Type B pancreatic cell (in vitro differentiated cells): ENCODE results near the gene RFT1. TPM values are rescaled to one million over a fixed set of nuclear protein-coding genes. Genes with fewer than 3 reads are reported as not detected.
"Not testable (repeated sequence)": the region's sequence is repeated elsewhere in the genome, so short reads cannot be mapped to it uniquely, and the experiment has no call there.

Experiments
- DNase-seq: peaks from one replicate; pipeline ENCODE4 v3.0.0; 2021; ENCODE audit warnings: mixed read lengths; ENCODE audit not compliant: unreplicated experiment; ENCODE audit errors: extremely low spot score
- H3K27ac Mint-ChIP-seq: 2 replicates; pipeline ENCODE4 v1.8.0; 2021; ENCODE audit warnings: mild to moderate bottlenecking, mixed read lengths
- H3K27me3 Mint-ChIP-seq: 2 replicates; pipeline ENCODE4 v1.8.0; 2021; ENCODE audit warnings: mixed read lengths
- H3K36me3 Mint-ChIP-seq: 2 replicates; pipeline ENCODE4 v1.8.0; 2021; ENCODE audit warnings: mixed read lengths
- H3K4me1 Mint-ChIP-seq: one replicate; pipeline ENCODE4 v1.8.0; 2021; ENCODE audit warnings: mixed read lengths; ENCODE audit not compliant: unreplicated experiment
- H3K4me3 Mint-ChIP-seq: 2 replicates; pipeline ENCODE4 v1.8.0; 2021; ENCODE audit warnings: mild to moderate bottlenecking, mixed read lengths
- H3K9me3 Mint-ChIP-seq: 2 replicates; pipeline ENCODE4 v1.8.0; 2021; ENCODE audit warnings: mixed read lengths
- total RNA-seq: library from RNA; stranded (reverse); gene quantifications from 2 replicates; pipeline ENCODE4 v1.2.1, GENCODE V29; 2021; ENCODE audit warnings: low replicate concordance
- TF ChIP-seq, protein P1 (sequence below): fragments of 200-600 bp; sonication (generic); conservative IDR thresholded peaks from 2 replicates; pipeline ENCODE4 v1.5.0; 2021; ENCODE audit warnings: antibody characterized with exemption, mild to moderate bottlenecking

RFT1 gene
- total RNA-seq, 1 donor from 2014 or later: 31.0 TPM

DNA sequence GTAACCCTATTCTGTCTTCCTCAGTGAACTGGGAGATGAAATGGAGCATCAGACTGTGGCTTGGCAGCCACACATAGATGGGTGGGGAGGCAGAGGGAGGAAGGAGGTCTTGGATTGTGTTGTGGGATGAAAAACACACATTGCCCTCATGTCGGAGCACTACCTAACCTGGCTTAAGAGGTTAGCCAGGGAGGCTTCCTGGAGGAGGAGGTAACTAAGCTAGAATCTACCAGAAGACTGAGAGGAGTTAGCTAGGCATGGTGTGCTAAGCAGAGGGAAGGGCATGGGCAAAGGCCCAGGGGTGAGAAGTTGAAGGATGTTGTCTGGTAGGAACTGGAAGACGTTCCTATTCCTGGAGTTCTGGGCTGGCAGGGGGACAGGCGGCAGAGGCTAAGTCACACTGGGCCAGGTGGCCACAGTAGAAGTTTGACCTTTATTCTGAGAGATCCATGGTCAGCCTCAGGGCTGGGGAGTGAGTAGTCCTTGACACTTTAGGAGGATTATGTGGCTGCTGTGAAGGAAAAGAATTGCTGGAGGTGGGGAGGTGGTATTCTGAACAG is 23.1 kb upstream of the RFT1 start:
- H3K9me3 Mint-ChIP-seq: no peaks in the 10 kb centered on the region
- no peaks in the 10 kb centered on the region for H3K36me3 Mint-ChIP-seq
- peaks cover 14% of the 10 kb centered on the region for H3K4me1 Mint-ChIP-seq
- peak overlapping the region; percentile 21 for H3K4me3 Mint-ChIP-seq
- H3K27me3 Mint-ChIP-seq: peaks cover 14% of the 10 kb centered on the region
- no peak for DNase-seq
- no peak overlapping the region for H3K27ac Mint-ChIP-seq
- TF ChIP-seq, protein P1, sequence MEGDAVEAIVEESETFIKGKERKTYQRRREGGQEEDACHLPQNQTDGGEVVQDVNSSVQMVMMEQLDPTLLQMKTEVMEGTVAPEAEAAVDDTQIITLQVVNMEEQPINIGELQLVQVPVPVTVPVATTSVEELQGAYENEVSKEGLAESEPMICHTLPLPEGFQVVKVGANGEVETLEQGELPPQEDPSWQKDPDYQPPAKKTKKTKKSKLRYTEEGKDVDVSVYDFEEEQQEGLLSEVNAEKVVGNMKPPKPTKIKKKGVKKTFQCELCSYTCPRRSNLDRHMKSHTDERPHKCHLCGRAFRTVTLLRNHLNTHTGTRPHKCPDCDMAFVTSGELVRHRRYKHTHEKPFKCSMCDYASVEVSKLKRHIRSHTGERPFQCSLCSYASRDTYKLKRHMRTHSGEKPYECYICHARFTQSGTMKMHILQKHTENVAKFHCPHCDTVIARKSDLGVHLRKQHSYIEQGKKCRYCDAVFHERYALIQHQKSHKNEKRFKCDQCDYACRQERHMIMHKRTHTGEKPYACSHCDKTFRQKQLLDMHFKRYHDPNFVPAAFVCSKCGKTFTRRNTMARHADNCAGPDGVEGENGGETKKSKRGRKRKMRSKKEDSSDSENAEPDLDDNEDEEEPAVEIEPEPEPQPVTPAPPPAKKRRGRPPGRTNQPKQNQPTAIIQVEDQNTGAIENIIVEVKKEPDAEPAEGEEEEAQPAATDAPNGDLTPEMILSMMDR: no peak

DNA sequence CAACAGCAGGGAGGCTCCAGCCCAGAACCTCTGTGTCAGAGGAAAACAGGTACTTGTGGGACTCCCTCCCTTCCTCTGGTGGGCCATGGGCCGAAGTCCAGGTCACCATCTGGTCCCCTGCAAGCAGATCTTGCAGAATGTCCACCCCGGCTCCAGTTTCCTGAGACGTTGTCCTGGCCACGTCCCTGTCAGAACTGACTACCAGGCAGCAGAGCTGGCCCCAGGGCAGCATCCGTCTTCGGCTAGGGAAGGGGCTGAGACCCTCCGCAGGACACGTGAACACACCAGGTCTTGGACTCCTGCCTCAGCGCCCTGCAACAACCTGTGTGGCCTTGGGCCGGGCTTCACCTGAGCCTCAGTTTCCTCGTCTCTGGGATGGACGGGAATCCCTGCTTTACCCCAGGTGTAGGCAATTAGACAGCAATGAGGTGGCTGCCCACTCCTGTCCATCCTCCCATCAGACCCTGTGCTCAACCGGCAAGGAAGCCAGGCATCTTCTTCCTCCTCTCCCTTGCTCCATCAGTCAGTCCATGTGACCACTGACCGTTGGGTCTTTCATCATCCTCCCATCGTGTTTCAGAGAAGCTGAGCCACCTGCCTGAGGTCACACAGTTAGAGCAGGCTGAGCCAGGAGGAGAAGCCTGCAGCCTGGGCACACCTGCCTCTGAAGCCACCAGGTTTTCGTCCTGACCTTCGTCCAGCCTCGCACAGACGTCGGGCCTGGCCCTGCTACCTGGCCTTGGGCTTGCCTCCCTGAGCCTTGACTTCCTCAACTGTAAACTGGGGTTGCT is 21.8 kb upstream of the RFT1 start:
- Mint-ChIP-seq H3K9me3 (no peaks in the 10 kb centered on the region), H3K36me3 (no peaks in the 10 kb centered on the region), H3K27me3 (peaks cover 6% of the 10 kb centered on the region), H3K27ac (no peak overlapping the region), H3K4me3 (no peak overlapping the region), H3K4me1 (peaks cover 10% of the 10 kb centered on the region)
- TF ChIP-seq, protein P1: no peak
- DNase-seq: no peak

DNA sequence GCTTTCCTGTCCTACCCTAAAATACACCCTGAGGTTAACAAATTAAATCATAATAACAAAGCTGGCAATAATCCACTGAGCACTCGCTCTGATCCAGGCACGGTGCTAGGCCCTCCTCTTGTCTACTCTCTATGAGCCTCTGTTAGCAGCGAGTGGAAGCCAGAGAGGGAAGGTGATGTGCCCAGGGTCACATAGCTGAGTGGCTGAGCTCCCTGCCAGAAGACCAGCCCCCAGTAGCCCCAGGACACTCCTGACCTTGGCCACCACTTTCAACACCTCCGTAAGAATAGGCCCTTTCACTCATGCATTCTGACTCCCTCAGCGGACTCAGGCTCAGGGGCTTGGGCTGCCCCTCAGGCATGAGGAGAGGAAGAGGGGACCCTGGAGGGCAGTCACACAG is 21.2 kb upstream of the RFT1 start:
- no peak overlapping the region for H3K4me3 Mint-ChIP-seq
- TF ChIP-seq, protein P1: no peak
- H3K27me3 Mint-ChIP-seq: peaks cover 6% of the 10 kb centered on the region
- no peaks in the 10 kb centered on the region for H3K36me3 Mint-ChIP-seq
- no peak overlapping the region for H3K27ac Mint-ChIP-seq
- no peak for DNase-seq
- peaks cover 14% of the 10 kb centered on the region for H3K4me1 Mint-ChIP-seq
- no peaks in the 10 kb centered on the region for H3K9me3 Mint-ChIP-seq

DNA sequence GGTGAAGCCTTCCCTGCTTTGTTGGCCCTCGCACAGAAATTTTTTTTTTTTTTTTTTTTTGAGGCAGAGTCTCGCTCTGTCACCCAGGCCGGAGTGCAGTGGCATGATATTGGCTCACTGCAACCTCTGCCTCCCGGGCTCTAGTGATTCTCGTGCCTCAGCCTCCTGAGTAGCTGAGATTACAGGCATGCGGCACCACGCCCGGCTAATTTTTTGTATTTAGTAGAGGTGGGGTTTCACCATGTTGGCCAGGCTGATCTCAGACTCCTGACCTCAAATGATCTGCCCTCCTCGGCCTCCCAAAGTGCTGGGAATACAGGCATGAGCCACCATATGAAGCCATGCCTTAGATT is 20.8 kb upstream of the RFT1 start:
- not testable (repeated sequence) for H3K27ac Mint-ChIP-seq, H3K4me3 Mint-ChIP-seq, H3K9me3 Mint-ChIP-seq, H3K27me3 Mint-ChIP-seq, DNase-seq, H3K36me3 Mint-ChIP-seq
- H3K4me1 Mint-ChIP-seq: peaks cover 14% of the 10 kb centered on the region

DNA sequence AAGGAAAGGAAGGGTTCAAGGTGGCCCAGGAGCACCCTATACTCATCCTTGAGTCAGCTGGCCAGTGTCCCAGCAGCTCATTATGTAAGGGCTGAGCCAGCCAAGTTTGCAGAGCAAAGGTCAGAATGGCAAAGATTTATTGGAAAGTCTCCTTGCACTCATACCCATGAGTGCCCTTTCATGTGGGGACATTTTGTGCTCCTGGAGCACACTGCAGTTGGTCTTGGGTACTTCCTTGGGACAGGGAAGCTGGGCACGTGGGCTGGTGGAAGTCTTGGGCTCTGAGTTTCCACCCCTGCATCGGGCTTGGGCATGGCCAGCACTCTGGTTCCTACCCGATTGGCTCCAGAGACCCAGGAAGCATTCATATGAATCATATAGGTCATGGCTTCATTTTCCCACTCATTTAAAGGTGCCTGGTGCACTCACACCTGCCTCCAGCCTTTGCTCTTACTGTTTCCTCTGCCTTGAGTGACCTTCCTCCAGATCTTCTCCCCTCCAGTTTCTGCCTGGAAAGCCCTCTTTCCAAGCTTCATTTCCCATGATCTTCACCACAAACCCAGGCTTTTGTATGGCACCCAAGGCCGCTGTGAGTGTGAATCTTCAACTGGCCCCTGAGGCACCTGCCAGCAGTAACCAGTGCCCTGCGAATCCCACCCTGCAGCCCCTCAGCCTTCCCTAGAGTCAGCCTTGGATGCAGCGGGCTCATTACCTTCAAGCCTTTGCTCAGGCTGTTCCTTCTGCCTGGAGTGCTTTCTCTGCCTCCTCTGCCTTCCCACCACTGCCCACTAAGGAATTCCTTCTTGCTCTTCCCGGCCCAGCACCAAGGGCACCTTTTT is 20.2 kb upstream of the RFT1 start:
- TF ChIP-seq, protein P1: no peak
- Mint-ChIP-seq H3K9me3 (no peaks in the 10 kb centered on the region), H3K36me3 (no peaks in the 10 kb centered on the region), H3K27me3 (peaks cover 3% of the 10 kb centered on the region), H3K4me1 (peaks cover 10% of the 10 kb centered on the region), H3K27ac (no peak overlapping the region), H3K4me3 (no peak overlapping the region)
- no peak for DNase-seq

DNA sequence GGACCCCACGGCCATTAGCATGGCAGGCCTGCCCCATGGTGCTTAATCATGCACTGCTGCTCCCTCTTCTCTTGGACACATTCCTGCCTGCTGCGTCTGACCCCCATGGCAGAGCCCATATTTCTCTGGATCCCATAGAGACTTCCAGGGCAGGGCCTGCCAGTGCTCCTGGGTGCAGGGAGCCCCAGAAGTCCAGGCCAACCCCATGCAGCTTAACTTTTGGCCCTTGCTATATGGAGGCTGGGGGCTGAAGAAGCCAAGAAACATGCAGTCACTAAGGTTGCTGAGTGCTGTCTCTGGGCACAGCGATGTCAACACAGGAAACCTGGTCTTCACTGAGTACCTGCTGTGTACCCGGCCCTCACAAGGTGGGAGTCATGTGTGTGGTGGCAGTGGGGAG is 19.5 kb upstream of the RFT1 start:
- H3K27me3 Mint-ChIP-seq: peaks cover 3% of the 10 kb centered on the region
- H3K9me3 Mint-ChIP-seq: no peaks in the 10 kb centered on the region
- no peak overlapping the region for H3K4me3 Mint-ChIP-seq
- peaks cover 10% of the 10 kb centered on the region for H3K4me1 Mint-ChIP-seq
- no peak for DNase-seq
- no peaks in the 10 kb centered on the region for H3K36me3 Mint-ChIP-seq
- no peak overlapping the region for H3K27ac Mint-ChIP-seq
- TF ChIP-seq, protein P1: no peak
